CD4-positive, alpha-beta T cell treated with Interleukin-15 for 4 hours (primary cell): ENCODE data around the gene TRAFD1.

Experiments
- DNase-seq: peaks from one replicate; pipeline ENCODE4 v3.0.0-alpha.2; 2020; ENCODE audit warnings: low spot score

Gene TRAFD1

GRCh38 chr12:112160611-112161010 lies 35.3 kb downstream of the TRAFD1 start:
- DNase-seq = no peak

GRCh38 chr12:112161711-112162110 lies 36.4 kb downstream of the TRAFD1 start:
- DNase-seq = no peak

GRCh38 chr12:112162241-112162790 lies 37.0 kb downstream of the TRAFD1 start:
- no peak for DNase-seq

- DNase-seq = no peak
Observed at GRCh38 chr12:112163056-112163455, 37.7 kb downstream of the TRAFD1 start.

- DNase-seq = no peak
Observed at GRCh38 chr12:112163471-112163991, 38.2 kb downstream of the TRAFD1 start.

- no peak for DNase-seq
Observed at GRCh38 chr12:112164011-112164660, 38.8 kb downstream of the TRAFD1 start.

GRCh38 chr12:112165624-112166023 lies 40.3 kb downstream of the TRAFD1 start:
- DNase-seq = no peak

GRCh38 chr12:112166051-112167015 lies 41.0 kb downstream of the TRAFD1 start:
- DNase-seq = no peak

- no peak for DNase-seq
Observed at GRCh38 chr12:112167031-112167461, 41.7 kb downstream of the TRAFD1 start.

- DNase-seq = no peak
Observed at GRCh38 chr12:112167718-112168525, 42.6 kb downstream of the TRAFD1 start.

- DNase-seq = no peak
Observed at GRCh38 chr12:112168561-112168971, 43.2 kb downstream of the TRAFD1 start.

GRCh38 chr12:112169161-112169872 lies 44.0 kb downstream of the TRAFD1 start:
- DNase-seq = no peak

GRCh38 chr12:112169966-112170365 lies 44.6 kb downstream of the TRAFD1 start:
- no peak for DNase-seq

- peak; percentile 22 for DNase-seq
Observed at GRCh38 chr12:112170376-112170775, 45.0 kb downstream of the TRAFD1 start.

GRCh38 chr12:112170971-112171596 lies 45.7 kb downstream of the TRAFD1 start:
- no peak for DNase-seq

GRCh38 chr12:112172556-112173324 lies 47.4 kb downstream of the TRAFD1 start:
- no peak for DNase-seq

- DNase-seq = no peak
Observed at GRCh38 chr12:112175361-112176155, 50.2 kb downstream of the TRAFD1 start.

- DNase-seq = no peak
Observed at GRCh38 chr12:112176321-112177010, 51.1 kb downstream of the TRAFD1 start.
